H7 (cell line): ENCODE measurements around the gene OSCP1. TPM values are rescaled to one million over a fixed set of nuclear protein-coding genes. Genes with fewer than 3 reads are reported as not detected.

Source experiments
- DNase-seq: peaks from one replicate; pipeline ENCODE4 v3.0.0; 2012
- H3K27me3 ChIP-seq: 2 replicates; pipeline ENCODE4 v1.6.0; 2011; ENCODE audit warnings: mild to moderate bottlenecking, low read length; ENCODE audit not compliant: control insufficient read depth, insufficient read depth
- H3K36me3 ChIP-seq: replicated peaks from 2 replicates; pipeline ENCODE4 v1.5.1; 2011; ENCODE audit warnings: low read length; ENCODE audit not compliant: control insufficient read depth, insufficient read depth
- H3K4me3 ChIP-seq: 2 replicates; pipeline ENCODE4 v1.5.1; 2011; ENCODE audit warnings: low read depth, mild to moderate bottlenecking, control low read depth, low read length, moderate library complexity; ENCODE audit not compliant: insufficient read depth
- total RNA-seq: library from RNA; depleted of rRNA; stranded (reverse); fragments of >200 nt; shearing (Covaris generic); gene quantifications from 2 replicates; pipeline ENCODE4 v1.2.3, GENCODE V29; 2014

OSCP1 gene
- total RNA-seq, 1 experiment from 2014 or later, result 4.6 TPM

- Histone ChIP-seq H3K27me3 (no peaks in the 10 kb centered on the region), H3K36me3 (peaks cover 19% of the 10 kb centered on the region), H3K4me3 (no peak overlapping the region)
- DNase-seq, result no peak
These were observed 56.6 kb downstream of the OSCP1 start for GRCh38 chr1:36393686-36394085.

- Histone ChIP-seq H3K4me3 (no peak overlapping the region), H3K36me3 (peaks cover 19% of the 10 kb centered on the region), H3K27me3 (no peaks in the 10 kb centered on the region)
- DNase-seq, result no peak
These were observed 57.4 kb downstream of the OSCP1 start for GRCh38 chr1:36392836-36393235.

- H3K27me3 ChIP-seq, result no peaks in the 10 kb centered on the region
- H3K36me3 ChIP-seq, result peaks cover 19% of the 10 kb centered on the region
- H3K4me3 ChIP-seq, result no peak overlapping the region
- DNase-seq, result no peak
These were observed 59.0 kb downstream of the OSCP1 start for GRCh38 chr1:36391271-36391670.

- H3K27me3 ChIP-seq, result no peaks in the 10 kb centered on the region
- DNase-seq, result no peak
- peaks cover 19% of the 10 kb centered on the region for H3K36me3 ChIP-seq
- H3K4me3 ChIP-seq, result no peak overlapping the region
These were observed 59.8 kb downstream of the OSCP1 start for GRCh38 chr1:36390411-36390810.

- no peaks in the 10 kb centered on the region for H3K27me3 ChIP-seq
- H3K36me3 ChIP-seq, result peaks cover 19% of the 10 kb centered on the region
- DNase-seq, result no peak
- no peak overlapping the region for H3K4me3 ChIP-seq
These were observed 60.3 kb downstream of the OSCP1 start for GRCh38 chr1:36389999-36390398.

GRCh38 chr1:36389261-36389660, 61.0 kb downstream of the OSCP1 start:
- no peak overlapping the region for H3K4me3 ChIP-seq
- DNase-seq, result no peak
- H3K27me3 ChIP-seq, result no peaks in the 10 kb centered on the region
- H3K36me3 ChIP-seq, result peaks cover 19% of the 10 kb centered on the region

GRCh38 chr1:36387141-36387949, 62.9 kb downstream of the OSCP1 start:
- no peak for DNase-seq
- H3K4me3 ChIP-seq, result no peak overlapping the region; the same call in 1 of the 2 replicates
- no peaks in the 10 kb centered on the region for H3K27me3 ChIP-seq
- peaks cover 8% of the 10 kb centered on the region for H3K36me3 ChIP-seq

GRCh38 chr1:36386265-36387140, 63.7 kb downstream of the OSCP1 start:
- Histone ChIP-seq H3K27me3 (no peaks in the 10 kb centered on the region), H3K36me3 (peaks cover 5% of the 10 kb centered on the region), H3K4me3 (peak overlapping the region; percentile 46)
- peak; percentile 86 for DNase-seq

GRCh38 chr1:36385410-36386264, 64.6 kb downstream of the OSCP1 start, which contains the start of gene STK40:
STK40 (minus strand) TSS chr1:36385924; CDS start chr1:36361332, 24,592 bp downstream.
- Histone ChIP-seq H3K27me3 (no peaks in the 10 kb centered on the region), H3K4me3 (peak within 1 kb of the TSS; percentile 88), H3K36me3 (peaks cover 1% of the 10 kb centered on the region)
- DNase-seq, result peak; percentile 99

- no peaks in the 10 kb centered on the region for H3K27me3 ChIP-seq
- DNase-seq, result peak; percentile 66
- H3K36me3 ChIP-seq, result peaks cover under 1% of the 10 kb centered on the region
- peak overlapping the region; percentile 88 for H3K4me3 ChIP-seq
These were observed 65.5 kb downstream of the OSCP1 start for GRCh38 chr1:36384542-36385409.

- DNase-seq, result no peak
- no peaks in the 10 kb centered on the region for H3K27me3 ChIP-seq
- H3K4me3 ChIP-seq, result no peak overlapping the region
- no peaks in the 10 kb centered on the region; the same call in 1 of the 2 replicates for H3K36me3 ChIP-seq
These were observed 67.0 kb downstream of the OSCP1 start for GRCh38 chr1:36383240-36383639.

GRCh38 chr1:36382669-36383068, 67.6 kb downstream of the OSCP1 start:
- DNase-seq, result no peak
- Histone ChIP-seq H3K27me3 (no peaks in the 10 kb centered on the region), H3K4me3 (no peak overlapping the region), H3K36me3 (peaks cover 1% of the 10 kb centered on the region)

- DNase-seq, result no peak
- Histone ChIP-seq H3K4me3 (no peak overlapping the region), H3K36me3 (peaks cover 1% of the 10 kb centered on the region), H3K27me3 (no peaks in the 10 kb centered on the region)
These were observed 68.0 kb downstream of the OSCP1 start for GRCh38 chr1:36382231-36382630.
